ENCODE data around the gene MARK2.
A peak's percentile ranks its signal among the peaks of the same experiment; 100 is the strongest.

Gene MARK2

DNA sequence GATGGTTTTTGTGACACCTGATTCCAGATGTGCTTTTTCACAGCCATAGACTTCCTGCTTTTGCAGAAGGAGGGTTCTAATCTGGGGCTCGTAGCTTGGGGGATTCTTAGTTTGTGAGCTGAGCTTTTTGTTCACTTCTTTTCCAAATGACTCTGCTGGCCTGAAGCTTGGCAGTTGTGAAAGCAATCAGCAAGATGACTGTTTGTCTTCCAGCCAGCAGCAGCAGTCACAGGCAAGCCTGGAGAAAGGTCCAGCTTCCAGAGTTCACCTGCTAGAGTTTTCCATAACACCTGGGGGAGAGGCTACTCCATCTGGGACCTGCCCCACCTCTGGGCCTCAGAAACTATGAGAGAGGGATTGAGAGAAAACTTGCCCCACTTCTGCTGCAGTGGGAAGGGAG, 4.1 kb downstream of the MARK2 start:
- peaks cover 0 to 68% (median 36%) of the 10 kb centered on the region in 4 donors for H3K4me1 ChIP-seq
- no peak overlapping the region for H3K4me3 ChIP-seq
- peaks cover 0 to 9% (median 0%) of the 10 kb centered on the region in 3 donors for H3K36me3 ChIP-seq
- no peak overlapping the region for H3K27ac ChIP-seq
- no peaks in the 10 kb centered on the region for H3K9me3 ChIP-seq
- TF ChIP-seq, protein P1, sequence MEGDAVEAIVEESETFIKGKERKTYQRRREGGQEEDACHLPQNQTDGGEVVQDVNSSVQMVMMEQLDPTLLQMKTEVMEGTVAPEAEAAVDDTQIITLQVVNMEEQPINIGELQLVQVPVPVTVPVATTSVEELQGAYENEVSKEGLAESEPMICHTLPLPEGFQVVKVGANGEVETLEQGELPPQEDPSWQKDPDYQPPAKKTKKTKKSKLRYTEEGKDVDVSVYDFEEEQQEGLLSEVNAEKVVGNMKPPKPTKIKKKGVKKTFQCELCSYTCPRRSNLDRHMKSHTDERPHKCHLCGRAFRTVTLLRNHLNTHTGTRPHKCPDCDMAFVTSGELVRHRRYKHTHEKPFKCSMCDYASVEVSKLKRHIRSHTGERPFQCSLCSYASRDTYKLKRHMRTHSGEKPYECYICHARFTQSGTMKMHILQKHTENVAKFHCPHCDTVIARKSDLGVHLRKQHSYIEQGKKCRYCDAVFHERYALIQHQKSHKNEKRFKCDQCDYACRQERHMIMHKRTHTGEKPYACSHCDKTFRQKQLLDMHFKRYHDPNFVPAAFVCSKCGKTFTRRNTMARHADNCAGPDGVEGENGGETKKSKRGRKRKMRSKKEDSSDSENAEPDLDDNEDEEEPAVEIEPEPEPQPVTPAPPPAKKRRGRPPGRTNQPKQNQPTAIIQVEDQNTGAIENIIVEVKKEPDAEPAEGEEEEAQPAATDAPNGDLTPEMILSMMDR (IDR thresholded peaks at IDR 0.05), result no peak
- no peaks in the 10 kb centered on the region for H3K27me3 ChIP-seq
- no peak for DNase-seq
- intact Hi-C loops (cut with DNase I; ENCODE audit: low total_unique reads), result no loop called here

- Histone ChIP-seq H3K27me3 (no peaks in the 10 kb centered on the region), H3K4me3 (no peak overlapping the region), H3K9me3 (no peaks in the 10 kb centered on the region), H3K36me3 (peaks cover 0 to 9% (median 0%) of the 10 kb centered on the region in 3 donors), H3K4me1 (peaks cover 0 to 74% (median 34%) of the 10 kb centered on the region in 4 donors), H3K27ac (no peak overlapping the region)
- intact Hi-C loops (cut with DNase I; ENCODE audit: low total_unique reads), result no loop called here
- TF ChIP-seq, protein P1 (IDR thresholded peaks at IDR 0.05), result no peak
- DNase-seq, result no peak
These were observed 5.9 kb downstream of the MARK2 start for GRCh38 chr11:63844836-63845235.

DNA sequence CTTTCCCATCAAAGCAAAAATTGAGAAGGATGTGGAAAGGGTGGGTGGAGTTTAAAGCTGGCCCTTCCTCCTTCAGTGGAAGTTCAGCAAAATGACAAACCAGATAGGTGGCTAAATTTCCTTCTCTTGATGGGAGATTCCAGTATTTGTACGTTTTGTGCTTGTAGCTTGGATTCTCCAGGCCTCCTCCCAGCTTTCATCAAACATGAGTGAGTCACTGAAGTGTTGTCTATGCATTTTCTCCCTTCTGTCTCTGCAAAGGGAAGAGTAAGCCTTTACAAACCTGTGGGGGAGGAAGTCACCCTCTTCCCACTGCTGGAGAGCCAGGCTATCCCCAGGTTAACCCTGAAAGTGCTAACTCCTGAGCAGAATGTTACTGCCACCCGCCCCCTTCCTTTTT, 6.4 kb downstream of the MARK2 start:
- H3K4me1 ChIP-seq, result peaks cover 0 to 75% (median 31%) of the 10 kb centered on the region in 4 donors
- no peak overlapping the region for H3K27ac ChIP-seq
- intact Hi-C loops (cut with DNase I; ENCODE audit: low total_unique reads), result no loop called here
- DNase-seq, result no peak
- TF ChIP-seq, protein P1 (IDR thresholded peaks at IDR 0.05), result no peak
- no peak overlapping the region for H3K4me3 ChIP-seq
- no peaks in the 10 kb centered on the region for H3K9me3 ChIP-seq
- H3K36me3 ChIP-seq, result peaks cover 0 to 9% (median 0%) of the 10 kb centered on the region in 3 donors
- H3K27me3 ChIP-seq, result no peaks in the 10 kb centered on the region

GRCh38 chr11:63845911-63846310, 7.0 kb downstream of the MARK2 start:
- H3K9me3 ChIP-seq, result no peaks in the 10 kb centered on the region
- H3K4me3 ChIP-seq, result no peak overlapping the region
- peaks cover 0 to 69% (median 30%) of the 10 kb centered on the region in 4 donors for H3K4me1 ChIP-seq
- no peaks in the 10 kb centered on the region for H3K27me3 ChIP-seq
- H3K36me3 ChIP-seq, result peaks cover 0 to 9% (median 0%) of the 10 kb centered on the region in 3 donors
- TF ChIP-seq, protein P1 (IDR thresholded peaks at IDR 0.05), result no peak
- H3K27ac ChIP-seq, result no peak overlapping the region
- no peak for DNase-seq
- intact Hi-C loops (cut with DNase I; ENCODE audit: low total_unique reads), result no loop called here

DNA sequence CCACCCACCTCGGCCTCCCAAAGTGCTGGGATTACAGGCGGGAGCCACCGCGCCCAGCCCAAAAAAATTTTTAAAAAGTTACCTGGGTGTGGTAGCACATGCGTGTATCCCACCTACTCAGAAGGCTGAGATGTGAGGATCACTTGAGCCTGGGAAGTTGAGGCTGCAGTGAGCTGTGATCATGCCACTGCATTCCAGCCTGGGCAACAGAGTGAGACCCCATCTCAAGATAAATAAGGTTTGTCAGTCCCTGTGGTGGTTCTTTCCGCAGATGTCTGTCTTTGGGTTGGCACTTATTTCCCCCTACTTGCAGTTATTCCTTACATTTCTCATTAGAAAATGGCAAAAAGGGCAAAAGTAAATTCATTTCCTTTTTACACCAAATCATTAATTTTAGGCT, 8.0 kb downstream of the MARK2 start:
- Histone ChIP-seq H3K4me1 (peaks cover 0 to 63% (median 28%) of the 10 kb centered on the region in 4 donors), H3K27me3 (no peaks in the 10 kb centered on the region), H3K4me3 (no peak overlapping the region), H3K27ac (no peak overlapping the region), H3K36me3 (peaks cover 0 to 9% (median 0%) of the 10 kb centered on the region in 3 donors), H3K9me3 (no peaks in the 10 kb centered on the region)
- DNase-seq, result no peak
- intact Hi-C loops (cut with DNase I; ENCODE audit: low total_unique reads), result no loop called here
- TF ChIP-seq, protein P1 (IDR thresholded peaks at IDR 0.05), result no peak

- DNase-seq, result no peak
- intact Hi-C loops (cut with DNase I; ENCODE audit: low total_unique reads), result no loop called here
- H3K9me3 ChIP-seq, result no peaks in the 10 kb centered on the region
- H3K27me3 ChIP-seq, result no peaks in the 10 kb centered on the region
- peak overlapping the region in 1 of 2 donors; percentile 31 for H3K27ac ChIP-seq
- no peak overlapping the region for H3K4me3 ChIP-seq
- TF ChIP-seq, protein P1 (IDR thresholded peaks at IDR 0.05), result no peak
- H3K36me3 ChIP-seq, result peaks cover 0 to 9% (median 0%) of the 10 kb centered on the region in 3 donors
- H3K4me1 ChIP-seq, result peaks cover 0 to 60% (median 25%) of the 10 kb centered on the region in 4 donors
These were observed 8.5 kb downstream of the MARK2 start for GRCh38 chr11:63847363-63847762.

All from tibial artery (tissue), 4 donors.